Measurements from ENCODE around the gene RP9. TPM values are rescaled to one million over a fixed set of nuclear protein-coding genes. Genes with fewer than 3 reads are reported as not detected.

The RP9 gene
- total RNA-seq, 1 donor = 6.5 TPM

GRCh38 chr7:33044986-33045385 is 64.2 kb downstream of the RP9 start:
- H3K4me2 ChIP-seq (ENCODE audit: insufficient read depth, low read length) = no peak overlapping the region
- H2AFZ ChIP-seq (ENCODE audit: low read length) = no peak overlapping the region
- no peak for TF ChIP-seq CTCF (IDR thresholded peaks at IDR 0.05; ENCODE audit: extremely low read depth, low read depth, low read length)
- H3K79me2 ChIP-seq (ENCODE audit: insufficient read depth, low read length) = peaks cover 79% of the 10 kb centered on the region
- no peaks in the 10 kb centered on the region for H3K27me3 ChIP-seq (ENCODE audit: insufficient read depth, low read length)
- H3K27ac ChIP-seq (ENCODE audit: low read depth, low read length) = no peak overlapping the region
- peaks cover 17% of the 10 kb centered on the region for H3K4me1 ChIP-seq (ENCODE audit: insufficient read depth, low read length)
- no peak for DNase-seq (ENCODE audit: insufficient read length, low spot score, missing footprints)
- no peaks in the 10 kb centered on the region for H3K36me3 ChIP-seq (ENCODE audit: insufficient read depth, low read length)
- H4K20me1 ChIP-seq (ENCODE audit: insufficient read depth, low read length) = peaks cover 2% of the 10 kb centered on the region
- no peak overlapping the region for H3K4me3 ChIP-seq (ENCODE audit: insufficient read depth, low read length)
- no peaks in the 10 kb centered on the region for H3K9me3 ChIP-seq (ENCODE audit: low read depth, low read length)

Small RNA genes lying within 50 kb of the gene (small RNA-seq; reads per million reads assigned to genes)
- gene AC074338.1 (not detected), gene RN7SL505P (not detected)

Other genes starting within 250 kb of the RP9 start
- 39.5 and 47.0 TPM in 2 replicates for gene KBTBD2, start 217.6 kb downstream of the RP9 start, total RNA-seq
- 420 and 445 TPM in 2 replicates for gene FKBP9, start 152.0 kb downstream of the RP9 start, total RNA-seq
- 24.2 and 25.0 TPM in 2 replicates for gene NT5C3A, start 46.6 kb downstream of the RP9 start, total RNA-seq
- gene BBS9, start 20.2 kb upstream of the RP9 start, total RNA-seq = 33.3 and 39.8 TPM in 2 replicates

Measured in osteoblast (primary cell).